Esophagus muscularis mucosa (tissue), 4 donors: ENCODE measurements around the gene TRAF3IP3.

ENCODE experiments used
- EP300 ChIP-seq: sonication (generic); formaldehyde crosslinking; IDR thresholded peaks from one replicate; pipeline ENCODE4 v1.6.1; 2017; ENCODE audit warnings: antibody characterized with exemption
- POLR2A ChIP-seq: fragments of 450-650 bp; IDR thresholded peaks from one replicate; pipeline ENCODE4 v1.6.1; 2017; ENCODE audit warnings: antibody characterized with exemption, moderate library complexity, mild to moderate bottlenecking, low read depth
- POLR2AphosphoS5 ChIP-seq, 2 donors: sonication (generic); formaldehyde crosslinking; IDR thresholded peaks; one replicate each; pipeline ENCODE4 v1.6.1; 2017; ENCODE audit warnings: antibody characterized with exemption in 2 of 2
- TF ChIP-seq, protein P1 (sequence below), 3 experiments: fragments of 200-600 bp in 2 of 3; fragments of 450-650 bp in 1 of 3; sonication (generic) in 2 of 3; IDR thresholded peaks; one replicate each; pipeline ENCODE4 v1.5.1; 2017 to 2019; ENCODE audit warnings: antibody characterized with exemption in 3 of 3, mild to moderate bottlenecking in 2 of 3, moderate library complexity in 1 of 3

DNA sequence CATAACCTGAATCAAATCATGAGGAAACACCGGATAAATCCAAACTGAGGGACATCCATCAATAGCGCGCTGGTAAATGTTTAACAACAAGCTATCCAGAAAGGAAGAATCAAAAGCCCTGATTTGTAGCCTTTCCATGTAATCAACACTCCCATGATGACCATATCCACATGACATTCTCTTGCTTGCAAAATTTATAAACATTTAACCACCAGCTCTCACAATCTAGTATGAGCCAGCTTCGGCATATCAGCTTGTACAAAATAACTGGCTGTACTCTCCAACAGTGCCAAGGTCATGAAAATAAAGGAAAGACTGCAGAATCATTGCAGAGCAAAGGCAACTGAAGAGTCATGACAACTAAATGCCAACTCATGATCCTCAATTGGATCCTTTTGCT is 35.5 kb upstream of the TRAF3IP3 start:
- TF ChIP-seq, protein P1, sequence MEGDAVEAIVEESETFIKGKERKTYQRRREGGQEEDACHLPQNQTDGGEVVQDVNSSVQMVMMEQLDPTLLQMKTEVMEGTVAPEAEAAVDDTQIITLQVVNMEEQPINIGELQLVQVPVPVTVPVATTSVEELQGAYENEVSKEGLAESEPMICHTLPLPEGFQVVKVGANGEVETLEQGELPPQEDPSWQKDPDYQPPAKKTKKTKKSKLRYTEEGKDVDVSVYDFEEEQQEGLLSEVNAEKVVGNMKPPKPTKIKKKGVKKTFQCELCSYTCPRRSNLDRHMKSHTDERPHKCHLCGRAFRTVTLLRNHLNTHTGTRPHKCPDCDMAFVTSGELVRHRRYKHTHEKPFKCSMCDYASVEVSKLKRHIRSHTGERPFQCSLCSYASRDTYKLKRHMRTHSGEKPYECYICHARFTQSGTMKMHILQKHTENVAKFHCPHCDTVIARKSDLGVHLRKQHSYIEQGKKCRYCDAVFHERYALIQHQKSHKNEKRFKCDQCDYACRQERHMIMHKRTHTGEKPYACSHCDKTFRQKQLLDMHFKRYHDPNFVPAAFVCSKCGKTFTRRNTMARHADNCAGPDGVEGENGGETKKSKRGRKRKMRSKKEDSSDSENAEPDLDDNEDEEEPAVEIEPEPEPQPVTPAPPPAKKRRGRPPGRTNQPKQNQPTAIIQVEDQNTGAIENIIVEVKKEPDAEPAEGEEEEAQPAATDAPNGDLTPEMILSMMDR (IDR thresholded peaks at IDR 0.05): no peak
- no peak for TF ChIP-seq POLR2AphosphoS5 (IDR thresholded peaks at IDR 0.05)
- TF ChIP-seq EP300: no peak
- TF ChIP-seq POLR2A: no peak
